ENCODE measurements around the gene RFESD.
"Not testable (repeated sequence)": the region's sequence is repeated elsewhere in the genome, so short reads cannot be mapped to it uniquely, and the experiment has no call there.

RFESD gene

GRCh38 chr5:95630394-95630917 is 16.1 kb upstream of the RFESD start:
- no peak for FAIRE-seq

DNA sequence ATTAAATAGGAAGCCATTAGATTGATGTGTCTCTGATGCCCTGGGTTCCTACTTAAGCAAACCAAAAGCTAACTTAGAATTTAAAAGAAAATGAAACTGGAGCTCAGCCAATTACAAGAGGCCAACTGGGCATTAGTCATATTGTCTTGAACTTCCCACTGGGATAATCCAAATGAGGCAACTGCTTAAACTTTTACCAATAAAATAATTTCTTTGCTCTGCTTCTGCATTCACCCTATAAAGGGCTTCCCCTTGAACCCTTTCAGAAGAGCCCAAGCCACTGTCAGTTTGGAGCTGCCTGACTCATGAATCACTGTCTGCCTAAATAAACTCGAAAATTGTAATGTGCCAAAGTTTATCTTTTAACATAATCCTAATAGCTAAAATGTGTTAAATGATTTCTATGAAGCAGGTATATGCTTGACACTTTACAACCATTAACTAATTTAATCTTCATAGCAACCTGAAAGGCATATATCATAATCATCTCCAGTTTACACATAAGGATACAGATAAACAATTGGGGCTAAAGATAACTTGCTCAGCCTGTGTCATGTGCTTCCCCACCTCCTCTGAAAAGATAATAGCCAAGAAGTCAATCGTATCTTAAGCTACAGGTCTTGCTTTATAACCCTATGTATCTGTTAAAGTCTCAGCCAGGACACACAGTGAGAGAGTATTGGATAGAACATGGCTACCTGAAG is 15.2 kb upstream of the RFESD start:
- FAIRE-seq = no peak

DNA sequence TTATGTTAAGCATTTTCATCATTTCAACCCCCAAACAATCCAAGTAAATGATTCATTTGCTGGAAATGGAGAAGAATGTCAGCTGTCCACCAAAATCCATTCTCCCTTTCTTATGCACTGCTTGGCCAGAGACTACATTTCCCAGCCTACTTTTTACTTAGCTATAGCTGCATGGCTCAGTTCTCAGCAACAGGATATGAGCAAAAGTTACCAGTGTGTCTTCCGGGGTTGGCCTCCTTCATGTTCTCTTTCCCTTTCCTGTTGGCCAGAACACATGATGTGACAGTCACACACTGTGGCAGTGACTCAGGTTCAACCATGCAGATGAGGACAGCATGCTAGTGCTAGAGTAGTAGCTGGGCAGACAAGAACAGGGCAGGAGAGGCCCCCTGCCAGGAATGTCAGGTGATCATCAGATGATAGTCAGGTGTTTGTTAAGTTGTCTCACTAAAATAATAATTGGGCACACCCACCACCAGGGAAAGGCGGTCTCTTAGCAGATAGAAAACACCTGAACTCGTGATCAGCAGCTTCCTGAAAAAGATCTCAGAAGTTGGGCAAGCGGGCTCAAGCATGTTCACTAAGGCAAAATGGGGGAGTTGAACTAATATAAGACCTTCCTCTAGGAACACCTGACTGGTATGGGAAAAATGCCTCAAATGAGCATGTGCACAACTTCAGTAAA is 14.4 kb upstream of the RFESD start:
- FAIRE-seq = no peak

- FAIRE-seq = not testable (repeated sequence)
These were observed 13.6 kb upstream of the RFESD start for GRCh38 chr5:95632942-95633341.

GRCh38 chr5:95633671-95634070 is 12.9 kb upstream of the RFESD start:
- no peak for FAIRE-seq

DNA sequence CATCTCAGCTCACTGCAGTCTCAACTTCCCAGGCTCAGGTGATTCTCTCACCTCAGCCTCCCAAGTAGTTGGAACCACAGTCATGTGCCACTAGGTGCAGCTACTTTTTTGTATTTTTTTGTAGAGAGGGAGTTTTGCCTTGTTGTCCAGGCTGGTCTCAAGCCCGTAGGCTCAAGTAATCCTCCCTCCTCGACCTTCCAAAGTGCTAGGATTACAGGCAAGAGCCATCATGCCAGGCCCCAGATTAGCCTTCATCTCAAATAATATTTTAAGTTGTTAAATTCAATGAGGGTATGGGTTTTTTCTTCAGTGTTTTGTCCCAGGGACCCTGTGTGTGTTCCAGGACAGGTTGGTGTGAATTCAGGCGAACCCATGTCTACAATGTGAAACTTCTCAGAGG is 12.5 kb upstream of the RFESD start:
- FAIRE-seq = no peak

DNA sequence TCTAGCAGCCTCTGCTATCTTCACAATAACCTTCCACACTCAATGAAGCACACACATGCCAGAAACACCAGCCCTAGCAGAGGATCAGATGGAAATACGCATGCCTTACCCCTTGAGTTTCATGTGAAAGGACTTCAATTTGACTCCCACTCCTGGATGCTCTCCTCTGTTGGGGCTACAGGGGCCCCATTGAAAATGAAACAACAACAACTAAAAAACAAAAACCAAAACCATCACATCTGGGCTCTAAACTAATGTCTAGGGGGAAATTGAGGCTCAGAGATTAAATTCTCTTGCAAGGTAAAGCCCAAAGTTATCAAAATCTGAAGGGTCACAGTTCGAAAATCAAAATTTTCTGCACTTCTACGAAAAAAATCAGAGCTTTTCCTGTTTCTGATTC is 7.9 kb upstream of the RFESD start:
- no peak for FAIRE-seq

GRCh38 chr5:95641741-95642220 is 4.8 kb upstream of the RFESD start:
- no peak for FAIRE-seq

DNA sequence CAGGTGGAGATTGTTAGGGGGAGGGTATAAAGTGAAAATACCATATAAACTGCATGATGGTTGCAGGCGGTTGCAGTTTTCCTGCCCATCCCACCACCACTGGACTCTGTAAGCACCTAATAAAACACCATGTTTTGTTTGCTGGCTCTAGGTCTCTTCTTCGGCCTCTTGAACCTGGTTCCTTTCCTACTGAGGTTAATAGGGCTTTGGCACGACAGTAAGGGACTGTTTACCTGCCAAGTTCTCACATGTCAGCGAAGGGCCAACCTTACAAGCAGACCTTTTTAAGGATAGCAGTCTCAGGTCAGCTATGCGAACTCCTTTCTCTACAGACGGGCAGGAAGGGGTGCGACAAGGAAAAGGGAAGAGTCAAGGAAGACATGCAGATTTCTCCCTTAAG is 3.4 kb upstream of the RFESD start:
- no peak for FAIRE-seq

GRCh38 chr5:95644351-95645042 is 2.1 kb upstream of the RFESD start:
- peak; percentile 54 for FAIRE-seq

DNA sequence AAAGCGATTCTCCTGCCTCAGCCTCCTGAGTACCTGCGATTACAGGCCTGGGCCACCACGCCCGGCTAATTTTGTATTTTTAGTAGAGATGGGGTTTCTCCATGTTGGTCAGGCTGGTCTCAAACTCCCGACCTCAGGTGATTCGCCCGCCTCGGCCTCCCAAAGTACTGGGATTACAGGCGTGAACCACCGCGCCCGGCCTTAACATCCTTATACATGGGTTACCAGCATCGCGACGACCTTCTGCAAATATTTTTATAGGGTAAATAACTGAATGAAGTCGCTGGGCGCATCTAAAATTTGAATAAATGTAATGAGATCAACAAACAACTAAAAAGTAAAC is 380 bp upstream of the RFESD start:
- FAIRE-seq = not testable (repeated sequence)

GRCh38 chr5:95647886-95648860 is 1.6 kb downstream of the RFESD start:
- no peak for FAIRE-seq

- FAIRE-seq = no peak
These were observed 2.7 kb downstream of the RFESD start for GRCh38 chr5:95649274-95649673.

- no peak for FAIRE-seq
These were observed 3.5 kb downstream of the RFESD start for GRCh38 chr5:95649842-95650620.

DNA sequence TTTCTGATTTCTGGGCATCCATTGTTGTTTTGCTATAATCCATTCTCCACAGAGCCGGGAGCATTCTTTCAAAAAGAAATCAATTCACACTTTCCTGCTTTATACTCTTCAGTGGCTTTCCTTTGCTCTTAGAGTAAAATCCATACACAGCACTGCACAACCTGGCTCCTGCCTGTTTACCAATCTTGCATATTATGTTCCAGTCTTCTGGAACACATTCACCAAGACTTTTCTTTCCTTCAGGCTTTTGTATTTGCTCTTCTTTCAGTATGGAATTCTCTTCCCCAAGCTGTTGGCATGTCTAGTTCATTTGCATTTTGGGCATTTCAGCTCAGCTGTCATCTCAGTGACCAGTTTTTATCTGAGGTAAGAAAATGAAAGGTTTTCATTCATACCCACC is 6.3 kb downstream of the RFESD start:
- no peak for FAIRE-seq

- no peak for FAIRE-seq
These were observed 7.6 kb downstream of the RFESD start for GRCh38 chr5:95654196-95654595.

DNA sequence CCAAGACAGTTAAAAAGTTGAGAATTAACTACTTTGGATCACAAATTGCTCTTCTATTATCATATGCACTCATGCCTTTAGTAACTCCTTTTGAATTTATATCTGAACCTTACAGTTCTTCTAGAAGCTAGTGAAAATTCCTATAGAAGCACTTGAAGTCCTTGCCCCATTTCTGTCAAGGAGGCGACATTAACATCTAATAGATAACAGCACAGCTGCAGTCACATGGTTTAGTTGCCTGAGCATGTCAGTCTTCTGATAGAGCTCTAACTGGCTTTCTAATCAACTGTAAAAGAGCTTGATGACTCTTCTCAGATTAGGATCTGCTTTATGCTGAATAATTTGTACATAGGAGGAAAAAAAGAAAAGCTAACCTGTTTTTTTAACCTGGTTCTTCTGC is 9.0 kb downstream of the RFESD start:
- no peak for FAIRE-seq

DNA sequence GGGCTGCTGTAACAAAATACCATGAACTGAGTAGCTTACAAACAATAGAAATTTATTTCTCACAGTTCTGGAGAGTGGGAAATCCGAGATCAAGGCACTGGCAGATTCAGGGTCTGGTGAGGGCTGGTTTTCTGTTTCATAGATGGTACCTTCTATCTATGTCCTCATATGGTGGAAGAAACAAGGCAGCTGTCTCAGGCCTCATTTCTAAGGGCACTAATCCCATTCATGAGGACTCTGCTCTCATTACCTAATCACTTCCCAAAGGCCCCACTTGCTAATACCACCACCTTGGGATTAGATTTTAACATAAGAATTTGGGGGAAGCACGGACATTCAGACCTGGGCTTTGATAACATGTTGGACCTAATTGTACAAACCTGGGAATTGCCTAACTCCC is 13.5 kb downstream of the RFESD start:
- no peak for FAIRE-seq

DNA sequence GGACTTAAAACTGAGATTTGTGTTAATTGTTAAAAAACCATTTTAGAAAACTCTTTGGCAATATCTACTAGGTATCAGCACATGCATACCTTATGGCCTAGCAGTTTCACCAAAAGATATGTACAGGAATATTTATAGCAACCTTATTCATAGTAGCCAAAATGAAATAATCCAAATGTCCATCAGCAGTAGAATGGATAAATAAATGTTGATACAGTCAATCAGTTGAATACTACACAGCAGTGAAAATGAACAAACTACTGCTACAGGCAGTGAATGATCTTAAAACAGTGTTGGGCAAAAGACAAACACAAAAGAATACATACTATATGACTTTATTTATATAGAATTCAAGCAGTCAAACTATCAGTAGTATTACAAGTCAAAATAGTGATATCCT is 16.4 kb downstream of the RFESD start:
- no peak for FAIRE-seq

DNA sequence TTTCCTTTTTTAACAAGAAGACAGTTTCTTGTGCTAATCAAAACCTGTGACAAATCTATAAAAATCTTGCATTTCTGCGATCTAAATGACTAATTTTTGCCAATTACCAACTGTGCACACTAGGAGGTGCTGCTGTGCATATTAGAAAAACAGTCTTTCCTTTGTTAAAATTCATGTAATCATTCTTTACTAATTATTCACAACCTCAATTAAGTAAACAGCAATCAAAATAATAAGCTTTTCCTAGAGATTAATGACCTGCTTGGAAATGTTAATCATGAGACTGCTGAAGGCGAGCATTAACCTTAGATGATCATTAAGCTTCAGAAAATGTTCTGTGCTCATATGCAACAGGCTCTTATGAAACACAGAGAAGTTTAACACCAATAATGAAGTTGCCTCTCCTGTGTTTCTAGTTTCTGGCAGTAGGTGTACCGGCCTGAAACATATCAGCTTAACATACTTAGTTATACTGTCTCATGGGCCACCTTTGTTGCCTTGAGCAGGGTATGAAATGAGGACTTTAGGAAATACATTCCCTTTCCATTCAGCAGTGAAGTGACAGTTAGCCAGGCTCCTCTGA is 17.7 kb downstream of the RFESD start:
- peak; percentile 83 for FAIRE-seq

DNA sequence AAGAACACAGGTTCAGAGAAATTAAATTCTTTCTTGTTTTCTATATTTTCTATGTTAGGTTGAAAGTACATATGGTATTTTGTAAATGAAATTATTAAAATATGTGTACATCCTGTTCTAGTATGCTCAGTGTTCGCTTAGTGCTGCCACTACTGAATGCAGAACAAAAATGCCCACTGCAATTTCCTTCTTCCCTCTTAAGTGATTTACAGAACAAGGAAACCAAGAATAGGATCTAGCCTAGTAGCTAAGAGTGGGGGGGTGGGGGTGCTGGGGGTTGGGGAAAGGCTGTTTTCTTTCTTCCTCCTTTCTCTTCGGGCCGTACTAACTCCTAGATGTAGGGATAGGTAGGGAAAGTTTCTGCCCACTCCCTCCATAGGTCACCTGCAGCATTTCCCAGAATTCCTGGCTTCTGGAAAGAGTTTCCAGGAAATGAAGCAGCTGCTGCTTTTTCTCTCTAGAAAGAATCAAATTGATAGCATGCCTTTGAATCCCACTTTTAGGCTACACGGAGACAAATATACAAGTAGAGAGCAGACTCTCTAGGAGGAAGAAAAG is 20.6 kb downstream of the RFESD start:
- no peak for FAIRE-seq
